Osteoblast (primary cell): ENCODE results near the gene EPB41L4B. TPM values are rescaled to one million over a fixed set of nuclear protein-coding genes. Genes with fewer than 3 reads are reported as not detected.

Experiments used
- DNase-seq: peaks from one replicate; pipeline ENCODE4 v3.0.0; 2011; ENCODE audit warnings: low spot score, mixed read lengths; ENCODE audit not compliant: insufficient read length; ENCODE audit errors: missing footprints
- H2AFZ ChIP-seq: 2 replicates; pipeline ENCODE4 v1.6.0; 2011; ENCODE audit warnings: mild to moderate bottlenecking, low read length
- H3K27ac ChIP-seq: 2 replicates; pipeline ENCODE4 v1.5.1; 2011; ENCODE audit warnings: mild to moderate bottlenecking, low read depth, low read length, moderate library complexity
- H3K27me3 ChIP-seq: 2 replicates; pipeline ENCODE4 v1.6.0; 2012; ENCODE audit warnings: mild to moderate bottlenecking, control low read depth, inconsistent platforms, low read length, moderate library complexity; ENCODE audit not compliant: insufficient read depth
- H3K36me3 ChIP-seq: 2 replicates; pipeline ENCODE4 v1.5.1; 2011; ENCODE audit warnings: mild to moderate bottlenecking, low read length, control low read depth, moderate library complexity; ENCODE audit not compliant: insufficient read depth
- H3K4me1 ChIP-seq: 2 replicates; pipeline ENCODE4 v1.5.1; 2011; ENCODE audit warnings: mild to moderate bottlenecking, low read length, control low read depth, moderate library complexity; ENCODE audit not compliant: insufficient read depth
- H3K4me2 ChIP-seq: 2 replicates; pipeline ENCODE4 v1.6.0; 2011; ENCODE audit warnings: mild to moderate bottlenecking, low read length; ENCODE audit not compliant: insufficient read depth
- H3K4me3 ChIP-seq: fragments of 200-600 bp; sonication (generic); 3 replicates; pipeline ENCODE4 v1.5.1; 2012; ENCODE audit warnings: mild to moderate bottlenecking, low read length, inconsistent platforms; ENCODE audit not compliant: insufficient read depth
- H3K79me2 ChIP-seq: 2 replicates; pipeline ENCODE4 v1.6.0; 2012; ENCODE audit warnings: mild to moderate bottlenecking, low read length, control low read depth, inconsistent platforms; ENCODE audit not compliant: insufficient read depth
- H3K9me3 ChIP-seq: 2 replicates; pipeline ENCODE4 v1.5.1; 2011; ENCODE audit warnings: low read depth, low read length, control low read depth
- H4K20me1 ChIP-seq: 2 replicates; pipeline ENCODE4 v1.6.0; 2012; ENCODE audit warnings: mild to moderate bottlenecking, low read length, control low read depth; ENCODE audit not compliant: insufficient read depth
- CTCF ChIP-seq: IDR thresholded peaks from 2 replicates; pipeline ENCODE4 v1.5.1; 2011; ENCODE audit warnings: mild to moderate bottlenecking, low read depth, low read length, moderate library complexity; ENCODE audit errors: extremely low read depth
- total RNA-seq: library from RNA; depleted of rRNA; stranded (reverse); fragments of >200 nt; gene quantifications from 2 replicates; pipeline ENCODE4 v1.2.3, GENCODE V29; 2012

EPB41L4B gene
- total RNA-seq, 1 donor: 2.2 TPM

- no peak overlapping the region for H3K4me2 ChIP-seq
- H3K27me3 ChIP-seq: peaks cover 24% of the 10 kb centered on the region
- TF ChIP-seq CTCF: no peak
- H3K9me3 ChIP-seq: no peaks in the 10 kb centered on the region
- H3K79me2 ChIP-seq: no peaks in the 10 kb centered on the region
- H2AFZ ChIP-seq: no peak overlapping the region
- H3K4me3 ChIP-seq: no peak overlapping the region
- no peaks in the 10 kb centered on the region for H3K4me1 ChIP-seq
- no peaks in the 10 kb centered on the region for H3K36me3 ChIP-seq
- H3K27ac ChIP-seq: no peak overlapping the region
- DNase-seq: no peak
- no peaks in the 10 kb centered on the region for H4K20me1 ChIP-seq
These were observed 117.0 kb downstream of the EPB41L4B start for GRCh38 chr9:109203761-109204360.

DNA sequence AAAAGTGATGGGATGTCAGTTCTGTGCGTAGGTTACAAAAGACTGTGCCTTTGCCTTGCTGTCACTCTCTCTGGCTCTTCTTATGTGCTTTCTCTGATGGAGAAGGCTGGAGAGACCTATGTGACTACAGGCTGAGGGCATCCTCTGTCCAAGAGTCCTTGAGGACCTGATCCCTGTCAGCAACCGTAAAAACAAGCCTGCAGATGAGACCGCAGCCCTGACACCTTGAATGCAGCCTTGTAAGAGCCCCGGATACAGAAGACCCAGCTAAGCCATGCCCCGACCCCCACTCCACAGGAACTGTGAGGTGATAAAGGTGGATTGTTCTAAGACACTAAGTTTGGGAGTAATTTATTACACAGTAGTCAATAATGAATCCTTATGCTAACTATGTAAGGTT, 121.2 kb downstream of the EPB41L4B start:
- H3K4me1 ChIP-seq: no peaks in the 10 kb centered on the region
- no peak for DNase-seq
- no peak for TF ChIP-seq CTCF
- no peak overlapping the region for H2AFZ ChIP-seq
- no peaks in the 10 kb centered on the region for H3K9me3 ChIP-seq
- no peaks in the 10 kb centered on the region for H4K20me1 ChIP-seq
- no peak overlapping the region for H3K4me2 ChIP-seq
- H3K79me2 ChIP-seq: no peaks in the 10 kb centered on the region
- H3K4me3 ChIP-seq: no peak overlapping the region
- no peaks in the 10 kb centered on the region for H3K36me3 ChIP-seq
- no peak overlapping the region for H3K27ac ChIP-seq
- peaks cover 26% of the 10 kb centered on the region for H3K27me3 ChIP-seq

- Histone ChIP-seq H3K9me3 (no peaks in the 10 kb centered on the region), H3K4me2 (no peak overlapping the region), H3K4me1 (no peaks in the 10 kb centered on the region), H3K27me3 (peaks cover 28% of the 10 kb centered on the region), H2AFZ (no peak overlapping the region), H3K4me3 (no peak overlapping the region), H3K79me2 (no peaks in the 10 kb centered on the region), H4K20me1 (no peaks in the 10 kb centered on the region), H3K27ac (no peak overlapping the region), H3K36me3 (no peaks in the 10 kb centered on the region)
- no peak for DNase-seq
- no peak for TF ChIP-seq CTCF
These were observed 122.0 kb downstream of the EPB41L4B start for GRCh38 chr9:109198736-109199382.

GRCh38 chr9:109193974-109194556, 126.8 kb downstream of the EPB41L4B start:
- Histone ChIP-seq H3K4me2 (no peak overlapping the region), H3K79me2 (no peaks in the 10 kb centered on the region), H4K20me1 (no peaks in the 10 kb centered on the region), H3K27me3 (peaks cover 16% of the 10 kb centered on the region), H3K27ac (no peak overlapping the region), H3K36me3 (no peaks in the 10 kb centered on the region), H2AFZ (no peak overlapping the region), H3K9me3 (no peaks in the 10 kb centered on the region), H3K4me1 (no peaks in the 10 kb centered on the region), H3K4me3 (no peak overlapping the region)
- DNase-seq: no peak
- TF ChIP-seq CTCF: no peak
